HUES64 (cell line): ENCODE data around the gene TMCC1.
"Not testable (repeated sequence)": the region's sequence is repeated elsewhere in the genome, so short reads cannot be mapped to it uniquely, and the experiment has no call there.

ENCODE experiments used
- H3K27ac ChIP-seq: 2 replicates; pipeline ENCODE4 v1.7.0; 2013; ENCODE audit warnings: low read depth, low read length, inconsistent platforms
- H3K27me3 ChIP-seq: 2 replicates; pipeline ENCODE4 v1.6.1; 2013; ENCODE audit warnings: mild to moderate bottlenecking, low read length; ENCODE audit not compliant: insufficient read depth
- H3K36me3 ChIP-seq: 2 replicates; pipeline ENCODE4 v1.6.1; 2013; ENCODE audit warnings: mild to moderate bottlenecking, low read length; ENCODE audit not compliant: insufficient read depth
- H3K4me1 ChIP-seq: 2 replicates; pipeline ENCODE4 v1.6.1; 2013; ENCODE audit warnings: mild to moderate bottlenecking, low read length, moderate library complexity; ENCODE audit not compliant: insufficient read depth
- H3K4me3 ChIP-seq: 2 replicates; pipeline ENCODE4 v1.5.1; 2013; ENCODE audit warnings: mild to moderate bottlenecking, low read length, moderate library complexity
- H3K9ac ChIP-seq: 2 replicates; pipeline ENCODE4 v1.6.1; 2013; ENCODE audit warnings: mild to moderate bottlenecking, low read depth, low read length
- H3K9me3 ChIP-seq: 2 replicates; pipeline ENCODE4 v1.6.1; 2013; ENCODE audit warnings: low read depth, low read length; ENCODE audit not compliant: insufficient read depth
- WGBS: fragments of 150-250, 120-280 bp; methylation state at CpG from one replicate; pipeline ENCODE4 v1.1.7; 2013; ENCODE audit warnings: missing lambda C conversion rate; 5-methylcytosine and 5-hydroxymethylcytosine counted together

TMCC1 gene

GRCh38 chr3:129834580-129834979 is 58.9 kb downstream of the TMCC1 start:
- Histone ChIP-seq H3K4me1 (peaks cover 33% of the 10 kb centered on the region), H3K27me3 (no peaks in the 10 kb centered on the region), H3K9me3 (no peaks in the 10 kb centered on the region), H3K27ac (no peak overlapping the region), H3K4me3 (no peak overlapping the region), H3K9ac (no peak overlapping the region), H3K36me3 (no peaks in the 10 kb centered on the region)
- WGBS, result 94% methylated on average over 5 of the region's 5 CpGs

- H3K9ac ChIP-seq, H3K27me3 ChIP-seq, H3K27ac ChIP-seq, H3K9me3 ChIP-seq, H3K4me3 ChIP-seq, H3K36me3 ChIP-seq: not testable (repeated sequence)
- peaks cover 28% of the 10 kb centered on the region for H3K4me1 ChIP-seq
- 98% methylated on average over 5 of the region's 6 CpGs for WGBS
Measured at GRCh38 chr3:129831942-129832341, 61.6 kb downstream of the TMCC1 start.

- H3K27ac ChIP-seq, result no peak overlapping the region
- WGBS, result 86% methylated on average over 1 of the region's 1 CpG
Measured at GRCh38 chr3:129831503-129831902, 62.0 kb downstream of the TMCC1 start.

GRCh38 chr3:129829640-129830039 is 63.9 kb downstream of the TMCC1 start:
- H3K9me3 ChIP-seq, result no peaks in the 10 kb centered on the region
- H3K36me3 ChIP-seq, result peaks cover 10% of the 10 kb centered on the region
- H3K4me1 ChIP-seq, result peaks cover 14% of the 10 kb centered on the region; the same call in 1 of the 2 replicates
- no peak overlapping the region for H3K27ac ChIP-seq
- H3K27me3 ChIP-seq, result no peaks in the 10 kb centered on the region
- no peak overlapping the region for H3K9ac ChIP-seq
- H3K4me3 ChIP-seq, result no peak overlapping the region

More at GRCh38 chr3:129831503-129831902, 62.0 kb downstream of the TMCC1 start:
- Histone ChIP-seq H3K36me3 (peaks cover 10% of the 10 kb centered on the region), H3K9me3 (no peaks in the 10 kb centered on the region), H3K4me3 (no peak overlapping the region), H3K9ac (no peak overlapping the region), H3K4me1 (peaks cover 23% of the 10 kb centered on the region), H3K27me3 (no peaks in the 10 kb centered on the region)

GRCh38 chr3:129827765-129828164 is 65.7 kb downstream of the TMCC1 start:
- Histone ChIP-seq H3K4me3 (no peak overlapping the region), H3K9ac (no peak overlapping the region), H3K27me3 (no peaks in the 10 kb centered on the region), H3K36me3 (peaks cover 10% of the 10 kb centered on the region), H3K27ac (no peak overlapping the region), H3K9me3 (no peaks in the 10 kb centered on the region), H3K4me1 (peaks cover 5% of the 10 kb centered on the region; the same call in 1 of the 2 replicates)
- 91% methylated on average over 7 of the region's 7 CpGs for WGBS

GRCh38 chr3:129824926-129825541 is 68.5 kb downstream of the TMCC1 start:
- WGBS, result 23% methylated on average over 2 of the region's 3 CpGs
- H3K4me3 ChIP-seq, result no peak overlapping the region
- H3K4me1 ChIP-seq, result peaks cover 5% of the 10 kb centered on the region; the same call in 1 of the 2 replicates

GRCh38 chr3:129822679-129823078 is 70.8 kb downstream of the TMCC1 start:
- no peak overlapping the region for H3K27ac ChIP-seq
- H3K27me3 ChIP-seq, result no peaks in the 10 kb centered on the region

More at GRCh38 chr3:129824926-129825541, 68.5 kb downstream of the TMCC1 start:
- peaks cover 14% of the 10 kb centered on the region for H3K36me3 ChIP-seq
- H3K9ac ChIP-seq, result no peak overlapping the region
- no peak overlapping the region for H3K27ac ChIP-seq
- no peaks in the 10 kb centered on the region for H3K9me3 ChIP-seq
- H3K27me3 ChIP-seq, result no peaks in the 10 kb centered on the region

GRCh38 chr3:129822241-129822640 is 71.3 kb downstream of the TMCC1 start:
- Histone ChIP-seq H3K9me3 (no peaks in the 10 kb centered on the region), H3K9ac (no peak overlapping the region), H3K36me3 (peaks cover 8% of the 10 kb centered on the region), H3K27me3 (no peaks in the 10 kb centered on the region), H3K27ac (no peak overlapping the region), H3K4me3 (no peak overlapping the region), H3K4me1 (no peaks in the 10 kb centered on the region)
- WGBS, result 94% methylated on average over 1 of the region's 1 CpG

More at GRCh38 chr3:129822679-129823078, 70.8 kb downstream of the TMCC1 start:
- no peak overlapping the region for H3K4me3 ChIP-seq
- H3K9ac ChIP-seq, result no peak overlapping the region
- H3K9me3 ChIP-seq, result no peaks in the 10 kb centered on the region
- WGBS, result 83% methylated on average over 1 of the region's 1 CpG
- H3K4me1 ChIP-seq, result no peaks in the 10 kb centered on the region
- H3K36me3 ChIP-seq, result peaks cover 12% of the 10 kb centered on the region

GRCh38 chr3:129820587-129820986 is 72.9 kb downstream of the TMCC1 start:
- H3K27ac ChIP-seq, result no peak overlapping the region
- no peaks in the 10 kb centered on the region for H3K4me1 ChIP-seq
- H3K27me3 ChIP-seq, result no peaks in the 10 kb centered on the region
- H3K9ac ChIP-seq, result no peak overlapping the region
- H3K4me3 ChIP-seq, result no peak overlapping the region
- H3K36me3 ChIP-seq, result peaks cover 4% of the 10 kb centered on the region; the same call in 1 of the 2 replicates
- no peaks in the 10 kb centered on the region for H3K9me3 ChIP-seq
- 77% methylated on average over 4 of the region's 4 CpGs for WGBS

GRCh38 chr3:129812589-129812988 is 80.9 kb downstream of the TMCC1 start:
- H3K9ac ChIP-seq, result no peak overlapping the region
- no peaks in the 10 kb centered on the region for H3K27me3 ChIP-seq
- WGBS, result 96% methylated on average over 3 of the region's 3 CpGs
- H3K9me3 ChIP-seq, result no peaks in the 10 kb centered on the region
- H3K27ac ChIP-seq, result no peak overlapping the region
- no peak overlapping the region for H3K4me3 ChIP-seq
- no peaks in the 10 kb centered on the region for H3K4me1 ChIP-seq
- H3K36me3 ChIP-seq, result no peaks in the 10 kb centered on the region

GRCh38 chr3:129809297-129809696 is 84.2 kb downstream of the TMCC1 start:
- Histone ChIP-seq H3K36me3 (no peaks in the 10 kb centered on the region), H3K9me3 (no peaks in the 10 kb centered on the region), H3K4me3 (no peak overlapping the region), H3K4me1 (no peaks in the 10 kb centered on the region), H3K27ac (no peak overlapping the region), H3K9ac (no peak overlapping the region), H3K27me3 (no peaks in the 10 kb centered on the region)

- 98% methylated on average over 3 of the region's 4 CpGs for WGBS
- H3K4me3 ChIP-seq, result no peak overlapping the region
- no peaks in the 10 kb centered on the region for H3K9me3 ChIP-seq
- H3K27me3 ChIP-seq, result no peaks in the 10 kb centered on the region
- no peak overlapping the region for H3K9ac ChIP-seq
- no peak overlapping the region for H3K27ac ChIP-seq
- H3K36me3 ChIP-seq, result no peaks in the 10 kb centered on the region
- H3K4me1 ChIP-seq, result peaks cover 34% of the 10 kb centered on the region
Measured at GRCh38 chr3:129796146-129796545, 97.4 kb downstream of the TMCC1 start.
